Measurements from ENCODE around the gene SPOCD1. TPM values are rescaled to one million over a fixed set of nuclear protein-coding genes. Genes with fewer than 3 reads are reported as not detected.
"Not testable (repeated sequence)": the region's sequence is repeated elsewhere in the genome, so short reads cannot be mapped to it uniquely, and the experiment has no call there.

Gene SPOCD1
- total and polyA plus RNA-seq, 2 donors from 2014 or later, result 0.22 to 0.98 TPM

DNA sequence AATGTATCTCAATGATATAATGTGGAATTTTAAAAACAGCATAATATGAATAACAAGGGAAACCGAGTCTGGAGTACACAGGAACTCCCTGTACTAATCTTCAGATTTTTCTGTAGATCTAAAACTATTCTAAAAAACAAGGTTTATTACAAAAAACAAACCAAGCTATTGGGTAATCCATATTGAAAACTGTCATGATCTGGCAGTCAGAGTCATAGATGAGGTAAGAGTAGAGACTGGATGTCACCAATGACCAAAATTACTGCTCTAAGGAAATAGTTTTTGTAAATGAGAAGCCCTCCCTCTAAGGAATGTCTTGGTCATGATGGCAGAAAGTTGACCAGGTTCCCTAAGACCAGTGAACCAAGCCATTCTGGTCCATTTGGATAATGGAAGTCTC, 2.4 kb upstream of the SPOCD1 start:
- Histone ChIP-seq H3K27ac (ENCODE audit: low read depth in 2 of 2, low read length in 2 of 2) (no peak overlapping the region), H3K36me3 (ENCODE audit: control insufficient read depth in 2 of 3, insufficient read depth in 3 of 3, low read length in 3 of 3) (no peaks in the 10 kb centered on the region), H3K9ac (ENCODE audit: low read length in 3 of 3) (no peak overlapping the region), H3K4me1 (ENCODE audit: control insufficient read depth in 2 of 3, insufficient read depth in 2 of 3, low read depth in 1 of 3, low read length in 3 of 3) (no peaks in the 10 kb centered on the region), H3K9me3 (ENCODE audit: control insufficient read depth in 2 of 3, insufficient read depth in 1 of 3, low read length in 3 of 3) (no peaks in the 10 kb centered on the region), H3K27me3 (ENCODE audit: control insufficient read depth, insufficient read depth, low read length) (no peaks in the 10 kb centered on the region), H3K4me3 (ENCODE audit: low read length in 3 of 3) (no peak overlapping the region)
- TF ChIP-seq, protein P1, sequence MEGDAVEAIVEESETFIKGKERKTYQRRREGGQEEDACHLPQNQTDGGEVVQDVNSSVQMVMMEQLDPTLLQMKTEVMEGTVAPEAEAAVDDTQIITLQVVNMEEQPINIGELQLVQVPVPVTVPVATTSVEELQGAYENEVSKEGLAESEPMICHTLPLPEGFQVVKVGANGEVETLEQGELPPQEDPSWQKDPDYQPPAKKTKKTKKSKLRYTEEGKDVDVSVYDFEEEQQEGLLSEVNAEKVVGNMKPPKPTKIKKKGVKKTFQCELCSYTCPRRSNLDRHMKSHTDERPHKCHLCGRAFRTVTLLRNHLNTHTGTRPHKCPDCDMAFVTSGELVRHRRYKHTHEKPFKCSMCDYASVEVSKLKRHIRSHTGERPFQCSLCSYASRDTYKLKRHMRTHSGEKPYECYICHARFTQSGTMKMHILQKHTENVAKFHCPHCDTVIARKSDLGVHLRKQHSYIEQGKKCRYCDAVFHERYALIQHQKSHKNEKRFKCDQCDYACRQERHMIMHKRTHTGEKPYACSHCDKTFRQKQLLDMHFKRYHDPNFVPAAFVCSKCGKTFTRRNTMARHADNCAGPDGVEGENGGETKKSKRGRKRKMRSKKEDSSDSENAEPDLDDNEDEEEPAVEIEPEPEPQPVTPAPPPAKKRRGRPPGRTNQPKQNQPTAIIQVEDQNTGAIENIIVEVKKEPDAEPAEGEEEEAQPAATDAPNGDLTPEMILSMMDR (IDR thresholded peaks at IDR 0.05; ENCODE audit: borderline replicate concordance, extremely low read depth, insufficient read depth), result no peak
- intact Hi-C loops (cut with DNase I), result loop anchor here (10.0 kb wide), 1 partner anchor 147 kb away; no protein-coding TSS in a partner anchor
- DNase-seq (no peak), FAIRE-seq (no peak)

DNA sequence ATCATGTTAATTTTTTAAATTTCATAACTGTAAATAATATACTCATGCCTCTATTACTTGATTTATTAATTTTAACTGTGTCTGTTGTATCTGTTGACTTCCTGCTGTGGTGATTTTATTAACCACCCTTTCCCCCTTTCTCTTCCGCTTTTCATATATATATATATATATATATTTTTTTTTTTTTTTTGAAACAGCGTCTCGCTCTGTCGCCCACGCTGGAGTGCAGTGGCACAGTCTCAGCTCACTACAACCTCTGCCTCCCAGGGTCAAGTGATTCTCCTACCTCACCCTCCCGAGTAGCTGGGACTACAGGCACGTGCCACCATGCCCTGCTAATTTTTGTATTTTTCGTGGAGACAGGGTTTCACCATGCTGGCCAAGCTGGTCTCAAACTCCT, 1.1 kb upstream of the SPOCD1 start:
- not testable (repeated sequence) for H3K27ac ChIP-seq (ENCODE audit: low read depth in 2 of 2, low read length in 2 of 2); H3K9me3 ChIP-seq (ENCODE audit: control insufficient read depth in 2 of 3, insufficient read depth in 1 of 3, low read length in 3 of 3); FAIRE-seq; H3K36me3 ChIP-seq (ENCODE audit: control insufficient read depth in 2 of 3, insufficient read depth in 3 of 3, low read length in 3 of 3); H3K4me1 ChIP-seq (ENCODE audit: control insufficient read depth in 2 of 3, insufficient read depth in 2 of 3, low read depth in 1 of 3, low read length in 3 of 3); H3K9ac ChIP-seq (ENCODE audit: low read length in 3 of 3); DNase-seq; H3K27me3 ChIP-seq (ENCODE audit: control insufficient read depth, insufficient read depth, low read length); H3K4me3 ChIP-seq (ENCODE audit: low read length in 3 of 3)
- intact Hi-C loops (cut with DNase I), result loop anchor here (10.0 kb wide), 1 partner anchor 148 kb away; no protein-coding TSS in a partner anchor

DNA sequence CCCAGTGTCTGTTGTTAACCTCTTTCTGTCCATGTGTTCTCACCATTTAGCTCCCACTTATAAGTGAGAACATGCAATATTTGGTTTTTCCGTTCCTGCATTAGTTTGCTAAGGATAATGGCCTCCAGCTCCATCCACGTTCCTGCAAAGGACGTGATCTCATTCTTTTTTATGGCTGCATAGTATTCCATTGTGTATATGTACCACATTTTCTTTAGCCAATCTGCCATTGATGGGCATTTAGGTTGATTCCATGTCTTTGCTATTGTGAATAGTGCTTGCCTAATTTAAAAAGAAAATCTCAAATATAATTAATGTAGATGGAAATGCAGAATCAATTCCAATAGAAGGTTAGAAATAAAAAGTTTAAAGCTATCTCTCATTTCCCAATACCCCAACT, 679 bp upstream of the SPOCD1 start:
- H3K9me3 ChIP-seq (ENCODE audit: control insufficient read depth in 2 of 3, insufficient read depth in 1 of 3, low read length in 3 of 3); H3K9ac ChIP-seq (ENCODE audit: low read length in 3 of 3); DNase-seq; H3K27me3 ChIP-seq (ENCODE audit: control insufficient read depth, insufficient read depth, low read length); H3K36me3 ChIP-seq (ENCODE audit: control insufficient read depth in 2 of 3, insufficient read depth in 3 of 3, low read length in 3 of 3); H3K4me3 ChIP-seq (ENCODE audit: low read length in 3 of 3); H3K4me1 ChIP-seq (ENCODE audit: control insufficient read depth in 2 of 3, insufficient read depth in 2 of 3, low read depth in 1 of 3, low read length in 3 of 3); H3K27ac ChIP-seq (ENCODE audit: low read depth in 2 of 2, low read length in 2 of 2); FAIRE-seq: not testable (repeated sequence)
- intact Hi-C loops (cut with DNase I), result loop anchor here (10.0 kb wide), 1 partner anchor 148 kb away; no protein-coding TSS in a partner anchor

DNA sequence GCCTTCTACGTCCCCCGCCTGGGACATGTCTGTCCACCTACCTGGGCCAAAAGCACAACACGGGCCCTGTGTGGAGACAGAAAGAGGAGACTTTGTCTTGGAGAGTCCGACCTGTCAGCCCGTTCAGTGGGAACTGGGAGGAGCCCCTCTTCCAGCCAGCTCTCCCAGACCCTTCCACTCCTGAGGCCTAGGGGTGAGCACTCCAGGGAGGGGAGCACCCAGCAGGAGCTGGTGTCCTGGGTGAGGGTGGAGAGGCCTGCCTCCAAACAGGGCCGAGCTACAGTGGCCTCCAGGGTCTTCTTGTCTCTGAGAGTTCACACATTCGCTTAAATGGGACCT, 546 bp downstream of the SPOCD1 start:
- DNase-seq (no peak), FAIRE-seq (no peak)
- Histone ChIP-seq H3K4me1 (ENCODE audit: control insufficient read depth in 2 of 3, insufficient read depth in 2 of 3, low read depth in 1 of 3, low read length in 3 of 3) (no peaks in the 10 kb centered on the region), H3K27ac (ENCODE audit: low read depth in 2 of 2, low read length in 2 of 2) (no peak overlapping the region), H3K4me3 (ENCODE audit: low read length in 3 of 3) (no peak overlapping the region), H3K9me3 (ENCODE audit: control insufficient read depth in 2 of 3, insufficient read depth in 1 of 3, low read length in 3 of 3) (no peaks in the 10 kb centered on the region), H3K27me3 (ENCODE audit: control insufficient read depth, insufficient read depth, low read length) (no peaks in the 10 kb centered on the region), H3K9ac (ENCODE audit: low read length in 3 of 3) (no peak overlapping the region), H3K36me3 (ENCODE audit: control insufficient read depth in 2 of 3, insufficient read depth in 3 of 3, low read length in 3 of 3) (no peaks in the 10 kb centered on the region)
- TF ChIP-seq, protein P1 (IDR thresholded peaks at IDR 0.05; ENCODE audit: borderline replicate concordance, extremely low read depth, insufficient read depth), result no peak
- intact Hi-C loops (cut with DNase I), result loop anchor here (10.0 kb wide), 1 partner anchor 150 kb away; no protein-coding TSS in a partner anchor

All from kidney (tissue), 14 donors.